Loucy (cell line): ENCODE results near the gene TMPRSS6.

Experiments
- H2AFZ ChIP-seq: fragments of 200-600 bp; sonication (generic); 2 replicates; pipeline ENCODE4 v1.6.0; 2016; ENCODE audit warnings: antibody characterized with exemption, mild to moderate bottlenecking, low read length, moderate library complexity
- H3F3A ChIP-seq: fragments of 200-600 bp; 2 replicates; pipeline ENCODE4 v1.6.0; 2016; ENCODE audit warnings: antibody characterized with exemption, low read depth, mild to moderate bottlenecking
- H3K27me3 ChIP-seq: fragments of 200-600 bp; sonication (generic); 2 replicates; pipeline ENCODE4 v1.6.1; 2014; ENCODE audit warnings: low read length, mild to moderate bottlenecking; ENCODE audit not compliant: insufficient read depth, poor library complexity, severe bottlenecking
- H3K36me3 ChIP-seq: fragments of 200-600 bp; sonication (generic); 2 replicates; pipeline ENCODE4 v1.6.1; 2016; ENCODE audit warnings: low read length; ENCODE audit not compliant: insufficient read depth
- H3K4me1 ChIP-seq: fragments of 200-600 bp; sonication (generic); 2 replicates; pipeline ENCODE4 v1.5.1; 2014; ENCODE audit warnings: low read length, mild to moderate bottlenecking; ENCODE audit not compliant: insufficient read depth, poor library complexity, severe bottlenecking
- H3K4me2 ChIP-seq: fragments of 200-600 bp; sonication (generic); 2 replicates; pipeline ENCODE4 v1.6.0; 2014; ENCODE audit warnings: antibody characterized with exemption, low read length, low read depth, mild to moderate bottlenecking; ENCODE audit not compliant: poor library complexity, severe bottlenecking
- H3K4me3 ChIP-seq: fragments of 200-600 bp; sonication (generic); 2 replicates; pipeline ENCODE4 v1.5.1; 2014; ENCODE audit warnings: low read length, mild to moderate bottlenecking, mixed read lengths; ENCODE audit not compliant: poor library complexity, severe bottlenecking
- H3K79me2 ChIP-seq: fragments of 200-600 bp; sonication (generic); 2 replicates; pipeline ENCODE4 v1.6.1; 2014; ENCODE audit warnings: low read length; ENCODE audit not compliant: insufficient read depth
- H3K9ac ChIP-seq: fragments of 200-600 bp; sonication (generic); 2 replicates; pipeline ENCODE4 v1.6.0; 2014; ENCODE audit warnings: mild to moderate bottlenecking, low read depth, low read length, moderate library complexity; ENCODE audit not compliant: poor library complexity, severe bottlenecking
- H3K9me2 ChIP-seq: fragments of 200-600 bp; sonication (generic); replicated peaks from 2 replicates; pipeline ENCODE4 v1.6.1; 2016; ENCODE audit warnings: low read depth, low read length, mixed read lengths
- H3K9me3 ChIP-seq: fragments of 200-600 bp; sonication (generic); 2 replicates; pipeline ENCODE4 v1.6.1; 2014; ENCODE audit warnings: mild to moderate bottlenecking, antibody characterized with exemption, low read length, low read depth; ENCODE audit not compliant: insufficient read depth
- H4K20me1 ChIP-seq: fragments of 200-600 bp; sonication (generic); 2 replicates; pipeline ENCODE4 v1.6.0; 2014; ENCODE audit warnings: antibody characterized with exemption, low read length, mild to moderate bottlenecking; ENCODE audit not compliant: insufficient read depth, poor library complexity, severe bottlenecking
- CTCF ChIP-seq: fragments of 200-600 bp; sonication (generic); conservative IDR thresholded peaks from 2 replicates; pipeline ENCODE4 v1.5.1; 2014; ENCODE audit warnings: mild to moderate bottlenecking, antibody characterized with exemption, low read length
- EZH2phosphoT487 ChIP-seq: fragments of 200-600 bp; IDR thresholded peaks from 2 replicates; pipeline ENCODE4 v1.6.1; 2018; ENCODE audit warnings: antibody characterized with exemption, mild to moderate bottlenecking, moderate library complexity, borderline replicate concordance

Gene TMPRSS6

GRCh38 chr22:37070334-37070733 is 39.2 kb downstream of the TMPRSS6 start:
- Histone ChIP-seq H3K27me3 (no peaks in the 10 kb centered on the region), H3K36me3 (no peaks in the 10 kb centered on the region), H3K4me2 (no peak overlapping the region), H3K79me2 (no peaks in the 10 kb centered on the region), H3K4me1 (no peaks in the 10 kb centered on the region), H3F3A (no peaks in the 10 kb centered on the region), H3K9ac (no peak overlapping the region), H2AFZ (no peak overlapping the region), H3K9me2 (no peaks in the 10 kb centered on the region), H4K20me1 (no peaks in the 10 kb centered on the region), H3K9me3 (no peaks in the 10 kb centered on the region), H3K4me3 (no peak overlapping the region)
- TF ChIP-seq CTCF (no peak), EZH2phosphoT487 (no peak)

- no peaks in the 10 kb centered on the region for H3K27me3 ChIP-seq
These were observed 39.8 kb downstream of the TMPRSS6 start for GRCh38 chr22:37069719-37070118.

GRCh38 chr22:37069319-37069718 is 40.2 kb downstream of the TMPRSS6 start:
- no peak for TF ChIP-seq CTCF
- TF ChIP-seq EZH2phosphoT487, result no peak
- Histone ChIP-seq H3K9me3 (no peaks in the 10 kb centered on the region), H3K4me3 (no peak overlapping the region), H3F3A (no peaks in the 10 kb centered on the region), H3K79me2 (no peaks in the 10 kb centered on the region), H3K9ac (no peak overlapping the region), H3K36me3 (no peaks in the 10 kb centered on the region), H4K20me1 (no peaks in the 10 kb centered on the region), H2AFZ (no peak overlapping the region), H3K9me2 (no peaks in the 10 kb centered on the region), H3K27me3 (no peaks in the 10 kb centered on the region), H3K4me1 (no peaks in the 10 kb centered on the region), H3K4me2 (no peak overlapping the region)

More at GRCh38 chr22:37069719-37070118, 39.8 kb downstream of the TMPRSS6 start:
- no peaks in the 10 kb centered on the region for H3K79me2 ChIP-seq
- no peak overlapping the region for H2AFZ ChIP-seq
- no peaks in the 10 kb centered on the region for H3F3A ChIP-seq
- no peak overlapping the region for H3K4me3 ChIP-seq
- no peaks in the 10 kb centered on the region for H3K9me3 ChIP-seq
- no peaks in the 10 kb centered on the region for H4K20me1 ChIP-seq
- no peaks in the 10 kb centered on the region for H3K36me3 ChIP-seq
- H3K4me2 ChIP-seq, result no peak overlapping the region
- no peaks in the 10 kb centered on the region for H3K9me2 ChIP-seq
- no peak overlapping the region for H3K9ac ChIP-seq
- TF ChIP-seq EZH2phosphoT487 (no peak), CTCF (no peak)
- H3K4me1 ChIP-seq, result no peaks in the 10 kb centered on the region
